ENCODE measurements around the gene LMX1B. TPM values are rescaled to one million over a fixed set of nuclear protein-coding genes. Genes with fewer than 3 reads are reported as not detected.

Gene LMX1B
- total RNA-seq, 1 experiment from 2014 or later, result 0.55 TPM

- no peak for DNase-seq (ENCODE audit: low read depth)
Measured at GRCh38 chr9:126735482-126735881, 121.8 kb downstream of the LMX1B start.

- no peak for DNase-seq (ENCODE audit: low read depth)
Measured at GRCh38 chr9:126738553-126738952, 124.8 kb downstream of the LMX1B start.

- DNase-seq (ENCODE audit: low read depth), result no peak
Measured at GRCh38 chr9:126743041-126743440, 129.3 kb downstream of the LMX1B start.

- no peak for DNase-seq (ENCODE audit: low read depth)
Measured at GRCh38 chr9:126745574-126746411, 132.1 kb downstream of the LMX1B start.

Other genes with a start within 250 kb of the LMX1B start
- gene ZBTB43, start 191.1 kb downstream of the LMX1B start, total RNA-seq (2014; rRNA removed; shearing (Covaris generic)), result 11.1 and 28.5 TPM in 2 replicates
- gene ZBTB34, start 246.7 kb downstream of the LMX1B start, total RNA-seq (2014; rRNA removed; shearing (Covaris generic)), result 2.7 TPM in 2 replicates

Data from HT1080 (cell line).